Measurements from ENCODE around the gene SRP19. TPM values are rescaled to one million over a fixed set of nuclear protein-coding genes. Genes with fewer than 3 reads are reported as not detected.

SRP19 gene
- total RNA-seq, 1 donor from 2014 or later: 50.6 TPM

DNA sequence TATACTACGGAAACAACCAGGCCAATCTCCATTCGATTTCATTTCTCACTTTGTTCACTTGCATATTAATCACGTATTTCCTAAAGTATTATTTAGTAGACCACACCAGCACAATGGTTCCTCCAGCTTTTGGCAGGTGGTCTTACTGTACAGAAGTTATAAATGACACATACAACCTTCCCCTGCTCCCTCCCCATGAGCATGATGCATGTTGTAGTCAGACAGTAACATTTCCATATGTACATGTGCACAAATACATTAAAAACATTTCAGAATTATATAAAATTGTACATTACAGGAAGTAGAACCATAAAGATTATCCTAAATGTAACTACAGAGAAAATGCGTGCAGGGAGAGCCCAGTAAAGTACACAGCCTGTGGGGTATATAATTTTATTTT lies 17.0 kb downstream of the SRP19 start:
- H3K27me3 Mint-ChIP-seq (ENCODE audit: unreplicated experiment): no peaks in the 10 kb centered on the region
- no peak overlapping the region for H3K4me3 Mint-ChIP-seq (ENCODE audit: unreplicated experiment)
- peak overlapping the region; percentile 8 for H3K27ac Mint-ChIP-seq (ENCODE audit: unreplicated experiment)
- H3K9me3 Mint-ChIP-seq (ENCODE audit: unreplicated experiment): no peaks in the 10 kb centered on the region
- no peak for TF ChIP-seq CTCF (IDR thresholded peaks at IDR 0.05)
- peaks cover 16% of the 10 kb centered on the region for H3K36me3 Mint-ChIP-seq (ENCODE audit: unreplicated experiment)
- peaks cover 17% of the 10 kb centered on the region for H3K4me1 Mint-ChIP-seq (ENCODE audit: unreplicated experiment)
- DNase-seq (ENCODE audit: extremely low spot score, unreplicated experiment): no peak

DNA sequence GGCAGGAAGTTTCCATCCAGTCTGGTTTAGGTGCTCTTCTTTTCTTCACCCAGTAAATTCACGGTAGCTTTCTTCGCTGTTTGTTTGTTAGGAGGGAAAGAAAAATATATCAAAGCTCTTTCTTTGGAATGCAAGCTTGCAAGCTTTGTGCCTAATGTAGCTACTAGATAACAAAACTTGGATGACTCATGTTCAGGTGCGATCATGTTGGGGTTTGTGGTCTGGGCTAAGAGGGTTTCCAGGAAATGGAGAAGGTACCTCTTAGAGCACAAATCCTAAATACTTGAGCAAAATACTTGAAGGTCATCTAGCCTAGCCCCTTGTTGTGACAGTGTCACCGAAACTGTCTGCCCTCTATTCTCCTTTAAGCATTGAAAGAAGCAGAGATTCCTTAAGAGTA lies 17.7 kb downstream of the SRP19 start:
- Mint-ChIP-seq H3K4me1 (ENCODE audit: unreplicated experiment) (peaks cover 16% of the 10 kb centered on the region), H3K4me3 (ENCODE audit: unreplicated experiment) (no peak overlapping the region), H3K27ac (ENCODE audit: unreplicated experiment) (peak overlapping the region; percentile 27), H3K9me3 (ENCODE audit: unreplicated experiment) (no peaks in the 10 kb centered on the region), H3K27me3 (ENCODE audit: unreplicated experiment) (no peaks in the 10 kb centered on the region), H3K36me3 (ENCODE audit: unreplicated experiment) (peaks cover 16% of the 10 kb centered on the region)
- DNase-seq (ENCODE audit: extremely low spot score, unreplicated experiment): no peak
- TF ChIP-seq CTCF (IDR thresholded peaks at IDR 0.05): no peak

- no peaks in the 10 kb centered on the region for H3K9me3 Mint-ChIP-seq (ENCODE audit: unreplicated experiment)
- TF ChIP-seq CTCF (IDR thresholded peaks at IDR 0.05): no peak
Measured at GRCh38 chr5:112880219-112880964, 19.3 kb downstream of the SRP19 start.

GRCh38 chr5:112883192-112883591 lies 22.1 kb downstream of the SRP19 start:
- no peak for DNase-seq (ENCODE audit: extremely low spot score, unreplicated experiment)
- Mint-ChIP-seq H3K36me3 (ENCODE audit: unreplicated experiment) (peaks cover 28% of the 10 kb centered on the region), H3K4me1 (ENCODE audit: unreplicated experiment) (peaks cover 9% of the 10 kb centered on the region), H3K9me3 (ENCODE audit: unreplicated experiment) (no peaks in the 10 kb centered on the region), H3K27ac (ENCODE audit: unreplicated experiment) (no peak overlapping the region), H3K27me3 (ENCODE audit: unreplicated experiment) (no peaks in the 10 kb centered on the region), H3K4me3 (ENCODE audit: unreplicated experiment) (no peak overlapping the region)
- TF ChIP-seq CTCF (IDR thresholded peaks at IDR 0.05): no peak

More at GRCh38 chr5:112880219-112880964, 19.3 kb downstream of the SRP19 start:
- H3K4me1 Mint-ChIP-seq (ENCODE audit: unreplicated experiment): peaks cover 16% of the 10 kb centered on the region
- no peaks in the 10 kb centered on the region for H3K27me3 Mint-ChIP-seq (ENCODE audit: unreplicated experiment)
- H3K4me3 Mint-ChIP-seq (ENCODE audit: unreplicated experiment): no peak overlapping the region
- no peak overlapping the region for H3K27ac Mint-ChIP-seq (ENCODE audit: unreplicated experiment)
- peaks cover 23% of the 10 kb centered on the region for H3K36me3 Mint-ChIP-seq (ENCODE audit: unreplicated experiment)
- no peak for DNase-seq (ENCODE audit: extremely low spot score, unreplicated experiment)

GRCh38 chr5:112885001-112885400 lies 23.9 kb downstream of the SRP19 start:
- Mint-ChIP-seq H3K4me1 (ENCODE audit: unreplicated experiment) (no peaks in the 10 kb centered on the region), H3K36me3 (ENCODE audit: unreplicated experiment) (peaks cover 24% of the 10 kb centered on the region), H3K4me3 (ENCODE audit: unreplicated experiment) (no peak overlapping the region), H3K27me3 (ENCODE audit: unreplicated experiment) (no peaks in the 10 kb centered on the region), H3K27ac (ENCODE audit: unreplicated experiment) (no peak overlapping the region), H3K9me3 (ENCODE audit: unreplicated experiment) (no peaks in the 10 kb centered on the region)
- TF ChIP-seq CTCF (IDR thresholded peaks at IDR 0.05): no peak
- DNase-seq (ENCODE audit: extremely low spot score, unreplicated experiment): no peak

Data from osteocyte (in vitro differentiated cells).